ENCODE measurements around the gene XBP1. TPM values are rescaled to one million over a fixed set of nuclear protein-coding genes. Genes with fewer than 3 reads are reported as not detected.

The XBP1 gene
- total RNA-seq, 1 donor from 2014 or later = 65.0 TPM

DNA sequence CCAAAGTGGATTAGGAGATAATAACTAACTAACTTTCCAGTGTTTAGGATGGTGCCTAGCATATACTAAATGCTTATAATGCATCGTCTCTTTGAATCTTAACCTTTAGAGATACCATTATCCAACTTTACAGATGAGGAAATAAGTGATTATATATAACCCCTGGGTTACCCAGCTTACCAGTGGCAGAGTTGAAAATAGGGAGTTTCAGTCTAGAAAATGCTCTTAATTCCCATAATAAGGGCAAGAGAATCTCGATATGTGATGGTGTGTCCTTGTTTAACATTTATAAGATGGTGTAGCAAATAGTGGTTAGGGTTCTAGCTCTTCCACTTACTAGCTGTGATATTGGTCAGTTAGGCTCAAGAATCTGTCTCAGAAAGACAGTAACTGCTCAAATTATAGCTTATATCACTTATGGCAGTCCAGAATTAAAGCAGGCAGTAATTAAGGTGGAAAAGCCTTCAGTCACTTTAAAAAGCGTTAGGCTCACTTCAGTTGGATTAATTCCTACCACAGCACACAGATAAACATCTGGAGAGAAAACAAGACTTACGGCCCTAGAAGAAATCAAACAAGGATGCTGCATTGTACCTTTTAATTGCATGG, 6.3 kb downstream of the XBP1 start:
- Mint-ChIP-seq H3K27me3 (ENCODE audit: low read depth) (no peaks in the 10 kb centered on the region), H3K9me3 (no peaks in the 10 kb centered on the region), H3K4me1 (peaks cover 15% of the 10 kb centered on the region), H3K36me3 (ENCODE audit: low read depth) (peaks cover 18% of the 10 kb centered on the region), H3K4me3 (no peak overlapping the region), H3K27ac (ENCODE audit: unreplicated experiment) (no peak overlapping the region)
- TF ChIP-seq, protein P1, sequence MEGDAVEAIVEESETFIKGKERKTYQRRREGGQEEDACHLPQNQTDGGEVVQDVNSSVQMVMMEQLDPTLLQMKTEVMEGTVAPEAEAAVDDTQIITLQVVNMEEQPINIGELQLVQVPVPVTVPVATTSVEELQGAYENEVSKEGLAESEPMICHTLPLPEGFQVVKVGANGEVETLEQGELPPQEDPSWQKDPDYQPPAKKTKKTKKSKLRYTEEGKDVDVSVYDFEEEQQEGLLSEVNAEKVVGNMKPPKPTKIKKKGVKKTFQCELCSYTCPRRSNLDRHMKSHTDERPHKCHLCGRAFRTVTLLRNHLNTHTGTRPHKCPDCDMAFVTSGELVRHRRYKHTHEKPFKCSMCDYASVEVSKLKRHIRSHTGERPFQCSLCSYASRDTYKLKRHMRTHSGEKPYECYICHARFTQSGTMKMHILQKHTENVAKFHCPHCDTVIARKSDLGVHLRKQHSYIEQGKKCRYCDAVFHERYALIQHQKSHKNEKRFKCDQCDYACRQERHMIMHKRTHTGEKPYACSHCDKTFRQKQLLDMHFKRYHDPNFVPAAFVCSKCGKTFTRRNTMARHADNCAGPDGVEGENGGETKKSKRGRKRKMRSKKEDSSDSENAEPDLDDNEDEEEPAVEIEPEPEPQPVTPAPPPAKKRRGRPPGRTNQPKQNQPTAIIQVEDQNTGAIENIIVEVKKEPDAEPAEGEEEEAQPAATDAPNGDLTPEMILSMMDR (conservative IDR thresholded peaks at IDR 0.05) = no peak
- DNase-seq (ENCODE audit: low read depth, low spot score) = no peak

- no peaks in the 10 kb centered on the region for H3K9me3 Mint-ChIP-seq
- no peak overlapping the region for H3K27ac Mint-ChIP-seq (ENCODE audit: unreplicated experiment)
- peaks cover 18% of the 10 kb centered on the region for H3K36me3 Mint-ChIP-seq (ENCODE audit: low read depth)
- peaks cover 10% of the 10 kb centered on the region for H3K4me1 Mint-ChIP-seq
- DNase-seq (ENCODE audit: low read depth, low spot score) = no peak
- H3K4me3 Mint-ChIP-seq = no peak overlapping the region
- TF ChIP-seq, protein P1 (conservative IDR thresholded peaks at IDR 0.05) = no peak
- H3K27me3 Mint-ChIP-seq (ENCODE audit: low read depth) = no peaks in the 10 kb centered on the region
Measured at GRCh38 chr22:28792491-28793383, 7.6 kb downstream of the XBP1 start.

DNA sequence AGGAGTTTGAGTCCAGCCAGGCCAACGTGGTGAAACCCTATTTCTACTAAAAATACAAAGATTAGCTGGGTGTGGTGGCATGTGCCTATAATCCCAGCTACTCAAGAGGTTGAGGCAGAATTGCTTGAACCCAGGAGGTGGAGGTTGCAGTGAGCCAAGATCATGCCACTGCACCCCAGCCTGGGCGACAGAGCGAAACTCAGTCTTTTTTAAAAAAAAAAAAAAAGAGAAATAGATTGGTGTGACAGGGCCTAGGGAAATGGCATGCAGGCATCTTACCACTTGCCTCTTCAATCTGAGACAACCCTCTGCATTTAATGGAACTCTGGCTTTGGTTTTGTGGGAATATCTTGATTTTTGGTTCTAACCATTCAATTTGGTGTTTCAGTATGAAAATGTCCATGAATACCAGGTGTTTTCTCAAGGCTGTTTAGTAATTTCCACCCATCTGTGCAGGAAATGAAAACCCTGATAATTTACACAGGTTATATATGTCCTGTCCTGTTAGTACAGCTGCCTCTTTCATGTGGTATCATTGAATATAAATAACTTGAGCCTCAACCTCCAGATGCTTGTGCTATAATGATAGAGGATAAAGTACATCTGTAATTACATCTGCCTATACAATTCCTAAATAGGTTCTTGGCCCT, 8.4 kb downstream of the XBP1 start:
- TF ChIP-seq, protein P1 (conservative IDR thresholded peaks at IDR 0.05) = no peak
- Mint-ChIP-seq H3K27ac (ENCODE audit: unreplicated experiment) (no peak overlapping the region), H3K4me1 (peaks cover 10% of the 10 kb centered on the region), H3K9me3 (no peaks in the 10 kb centered on the region), H3K27me3 (ENCODE audit: low read depth) (no peaks in the 10 kb centered on the region), H3K4me3 (no peak overlapping the region), H3K36me3 (ENCODE audit: low read depth) (peaks cover 18% of the 10 kb centered on the region)
- no peak for DNase-seq (ENCODE audit: low read depth, low spot score)

GRCh38 chr22:28791124-28791523, 9.2 kb downstream of the XBP1 start:
- no peak overlapping the region for H3K4me3 Mint-ChIP-seq
- H3K27ac Mint-ChIP-seq (ENCODE audit: unreplicated experiment) = no peak overlapping the region
- no peaks in the 10 kb centered on the region for H3K9me3 Mint-ChIP-seq
- TF ChIP-seq, protein P1 (conservative IDR thresholded peaks at IDR 0.05) = no peak
- H3K4me1 Mint-ChIP-seq = peaks cover 6% of the 10 kb centered on the region
- H3K36me3 Mint-ChIP-seq (ENCODE audit: low read depth) = peaks cover 14% of the 10 kb centered on the region
- DNase-seq (ENCODE audit: low read depth, low spot score) = no peak
- H3K27me3 Mint-ChIP-seq (ENCODE audit: low read depth) = no peaks in the 10 kb centered on the region

GRCh38 chr22:28788601-28789000, 11.8 kb downstream of the XBP1 start:
- Mint-ChIP-seq H3K27me3 (ENCODE audit: low read depth) (no peaks in the 10 kb centered on the region), H3K36me3 (ENCODE audit: low read depth) (peaks cover 12% of the 10 kb centered on the region), H3K4me3 (no peak overlapping the region), H3K27ac (ENCODE audit: unreplicated experiment) (no peak overlapping the region), H3K4me1 (peaks cover 6% of the 10 kb centered on the region), H3K9me3 (no peaks in the 10 kb centered on the region)
- no peak for DNase-seq (ENCODE audit: low read depth, low spot score)
- TF ChIP-seq, protein P1 (conservative IDR thresholded peaks at IDR 0.05) = no peak

All from neural crest cell (in vitro differentiated cells).